Fibroblast of pulmonary artery (primary cell): ENCODE measurements around the gene PLA2G4E.

ENCODE experiments used
- DNase-seq: peaks from one replicate; pipeline ENCODE4 v3.0.0-alpha.2; 2010; ENCODE audit warnings: low read depth
- H3K4me3 ChIP-seq: replicated peaks from 2 replicates; pipeline ENCODE4 v1.5.1; 2011; ENCODE audit warnings: low read depth, mild to moderate bottlenecking, control low read depth, low read length, moderate library complexity
- CTCF ChIP-seq: IDR thresholded peaks from 2 replicates; pipeline ENCODE4 v1.5.1; 2011; ENCODE audit warnings: mild to moderate bottlenecking, control low read depth, low read length, inconsistent platforms; ENCODE audit errors: missing control alignments

Gene PLA2G4E

GRCh38 chr15:42020713-42021273, at the start of gene PLA2G4E:
Gene PLA2G4E (minus strand): TSS chr15:42021042. CDS start chr15:42021030, 12 bp downstream.
- TF ChIP-seq CTCF: no peak
- DNase-seq: no peak
- H3K4me3 ChIP-seq: no peak within 1 kb of the TSS

GRCh38 chr15:42070279-42070975, 49.6 kb upstream of the PLA2G4E start:
- no peak for DNase-seq
- H3K4me3 ChIP-seq: no peak overlapping the region
- no peak for TF ChIP-seq CTCF

- no peak for TF ChIP-seq CTCF
- DNase-seq: no peak
- H3K4me3 ChIP-seq: no peak overlapping the region
Measured at GRCh38 chr15:42069496-42070278, 48.8 kb upstream of the PLA2G4E start.

GRCh38 chr15:42069025-42069424, 48.2 kb upstream of the PLA2G4E start:
- DNase-seq: no peak
- no peak for TF ChIP-seq CTCF
- no peak overlapping the region for H3K4me3 ChIP-seq

GRCh38 chr15:42068601-42069000, 47.8 kb upstream of the PLA2G4E start:
- no peak overlapping the region for H3K4me3 ChIP-seq
- no peak for TF ChIP-seq CTCF
- DNase-seq: no peak

GRCh38 chr15:42066764-42067415, 46.0 kb upstream of the PLA2G4E start:
- no peak for DNase-seq
- no peak for TF ChIP-seq CTCF
- no peak overlapping the region for H3K4me3 ChIP-seq
